ENCODE data around the gene FOXD4. TPM values are rescaled to one million over a fixed set of nuclear protein-coding genes. Genes with fewer than 3 reads are reported as not detected.
"Not testable (repeated sequence)": the region's sequence is repeated elsewhere in the genome, so short reads cannot be mapped to it uniquely, and the experiment has no call there.

The FOXD4 gene
- total RNA-seq, 1 donor from 2014 or later: 0.76 TPM

DNA sequence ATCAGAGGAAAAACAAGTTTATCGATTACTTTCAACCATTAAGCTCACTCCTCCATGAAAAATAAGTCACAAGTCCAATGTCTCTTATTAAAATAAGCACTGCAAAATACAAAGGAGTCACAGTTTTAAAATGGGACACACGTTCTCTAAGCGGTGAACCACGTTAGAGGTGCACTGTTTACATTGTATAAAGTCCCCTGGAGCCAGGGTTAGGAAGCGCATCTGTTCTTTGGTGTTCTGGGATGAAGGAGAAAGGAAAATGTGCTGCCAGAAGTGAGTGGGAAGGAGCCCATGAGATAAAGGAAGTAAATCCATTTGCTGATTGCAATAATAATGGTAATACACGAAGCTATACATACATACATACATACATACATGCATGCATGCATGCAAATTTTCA is 30.4 kb downstream of the FOXD4 start:
- H3K4me1 Mint-ChIP-seq (ENCODE audit: low read depth, unreplicated experiment); H3K36me3 Mint-ChIP-seq (ENCODE audit: unreplicated experiment); H3K9me3 Mint-ChIP-seq (ENCODE audit: unreplicated experiment); H3K27me3 Mint-ChIP-seq (ENCODE audit: unreplicated experiment); H3K4me3 Mint-ChIP-seq (ENCODE audit: unreplicated experiment); DNase-seq: not testable (repeated sequence)
- H3K27ac Mint-ChIP-seq (ENCODE audit: unreplicated experiment): peak overlapping the region; percentile 28

DNA sequence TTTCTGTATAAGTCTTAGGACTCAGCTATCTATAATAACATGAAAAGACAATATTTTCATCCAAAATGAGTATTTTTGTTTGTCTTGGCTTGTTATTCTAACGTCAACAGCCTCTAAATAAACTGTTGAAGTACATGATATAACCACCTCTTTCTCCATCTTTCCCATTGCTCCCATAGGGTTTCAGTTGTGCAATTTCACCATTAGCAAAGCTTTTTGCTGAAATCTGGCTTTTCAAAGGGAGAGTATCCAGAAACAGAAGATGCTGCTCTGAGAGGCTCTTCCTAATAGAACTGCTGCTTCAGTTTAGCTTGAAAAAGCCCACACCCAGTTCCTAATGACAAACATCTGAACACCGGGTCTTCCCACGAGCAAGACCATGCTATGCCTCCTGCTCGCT is 31.1 kb downstream of the FOXD4 start:
- H3K4me3 Mint-ChIP-seq (ENCODE audit: unreplicated experiment); H3K9me3 Mint-ChIP-seq (ENCODE audit: unreplicated experiment); DNase-seq; H3K36me3 Mint-ChIP-seq (ENCODE audit: unreplicated experiment); H3K27me3 Mint-ChIP-seq (ENCODE audit: unreplicated experiment); H3K27ac Mint-ChIP-seq (ENCODE audit: unreplicated experiment); H3K4me1 Mint-ChIP-seq (ENCODE audit: low read depth, unreplicated experiment): not testable (repeated sequence)

DNA sequence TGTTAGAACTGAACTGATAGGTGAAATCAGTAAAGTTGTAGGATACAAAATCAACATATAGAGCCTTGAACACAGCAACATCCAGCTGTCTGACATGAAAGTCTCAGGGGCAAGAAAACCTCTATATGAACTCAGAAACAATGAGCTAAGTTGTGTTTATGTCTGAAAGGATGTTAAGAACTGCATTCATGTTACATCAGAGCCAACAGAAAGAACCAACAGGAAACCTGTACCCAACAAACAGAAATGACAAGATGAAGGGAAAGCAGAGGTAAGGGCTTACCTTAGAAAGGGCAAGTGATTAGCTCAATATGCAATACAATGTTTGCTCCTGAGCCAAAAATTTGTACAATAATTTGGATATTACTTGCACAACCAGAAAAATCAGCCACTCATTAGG is 31.5 kb downstream of the FOXD4 start:
- H3K4me3 Mint-ChIP-seq (ENCODE audit: unreplicated experiment); H3K27me3 Mint-ChIP-seq (ENCODE audit: unreplicated experiment); H3K4me1 Mint-ChIP-seq (ENCODE audit: low read depth, unreplicated experiment); H3K9me3 Mint-ChIP-seq (ENCODE audit: unreplicated experiment); H3K36me3 Mint-ChIP-seq (ENCODE audit: unreplicated experiment); H3K27ac Mint-ChIP-seq (ENCODE audit: unreplicated experiment); DNase-seq: not testable (repeated sequence)

DNA sequence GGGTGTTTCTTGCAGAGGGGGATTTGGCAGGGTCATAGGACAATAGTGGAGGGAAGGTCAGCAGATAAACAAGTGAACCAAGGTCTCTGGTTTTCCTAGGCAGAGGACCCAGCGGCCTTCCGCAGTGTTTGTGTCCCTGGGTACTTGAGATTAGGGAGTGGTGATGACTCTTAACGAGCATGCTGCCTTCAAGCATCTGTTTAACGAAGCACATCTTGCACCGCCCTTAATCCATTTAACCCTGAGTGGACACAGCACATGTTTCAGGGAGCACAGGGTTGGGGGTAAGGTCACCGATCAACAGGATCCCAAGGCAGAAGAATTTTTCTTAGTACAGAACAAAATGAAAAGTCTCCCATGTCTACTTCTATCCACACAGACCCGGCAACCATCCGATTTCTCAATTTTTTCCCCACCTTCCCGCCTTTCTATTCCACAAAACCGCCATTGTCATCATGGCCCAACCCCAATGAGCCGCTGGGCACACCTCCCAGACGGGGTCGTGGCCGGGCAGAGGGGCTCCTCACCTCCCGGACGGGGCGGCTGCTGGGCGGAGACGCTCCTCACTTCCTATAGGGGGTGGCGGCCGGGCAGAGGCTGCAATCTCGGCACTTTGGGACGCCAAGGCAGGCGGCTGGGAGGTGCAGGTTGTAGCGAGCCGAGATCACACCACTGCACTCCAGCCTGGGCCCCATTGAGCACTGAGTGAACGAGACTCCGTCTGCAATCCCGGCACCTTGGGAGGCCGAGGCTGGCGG is 35.1 kb downstream of the FOXD4 start:
- not testable (repeated sequence) for H3K36me3 Mint-ChIP-seq (ENCODE audit: unreplicated experiment); H3K27me3 Mint-ChIP-seq (ENCODE audit: unreplicated experiment); H3K9me3 Mint-ChIP-seq (ENCODE audit: unreplicated experiment); H3K4me1 Mint-ChIP-seq (ENCODE audit: low read depth, unreplicated experiment); H3K27ac Mint-ChIP-seq (ENCODE audit: unreplicated experiment); H3K4me3 Mint-ChIP-seq (ENCODE audit: unreplicated experiment)
- DNase-seq: peak; percentile 22

DNA sequence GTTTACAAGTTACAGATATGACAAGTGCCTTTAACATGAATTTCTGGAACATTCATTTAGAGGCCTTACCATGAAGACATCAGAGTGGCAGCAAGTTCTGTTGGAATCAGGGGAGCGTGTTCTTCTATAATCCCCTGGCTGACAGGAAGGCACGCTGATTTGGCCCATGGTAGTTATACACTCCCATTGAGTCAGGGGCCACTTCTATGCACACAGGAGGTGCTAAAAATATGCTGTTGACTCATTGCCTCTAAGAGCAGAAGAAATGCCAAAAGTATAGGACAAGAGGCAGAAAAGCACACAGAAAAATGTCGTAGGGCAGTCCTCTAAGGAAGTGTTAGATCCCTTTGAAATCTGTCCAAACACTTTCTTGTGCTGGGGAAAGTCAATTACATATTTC is 39.9 kb downstream of the FOXD4 start:
- not testable (repeated sequence) for H3K4me3 Mint-ChIP-seq (ENCODE audit: unreplicated experiment); H3K9me3 Mint-ChIP-seq (ENCODE audit: unreplicated experiment); H3K27ac Mint-ChIP-seq (ENCODE audit: unreplicated experiment); H3K4me1 Mint-ChIP-seq (ENCODE audit: low read depth, unreplicated experiment); DNase-seq; H3K27me3 Mint-ChIP-seq (ENCODE audit: unreplicated experiment); H3K36me3 Mint-ChIP-seq (ENCODE audit: unreplicated experiment)

DNA sequence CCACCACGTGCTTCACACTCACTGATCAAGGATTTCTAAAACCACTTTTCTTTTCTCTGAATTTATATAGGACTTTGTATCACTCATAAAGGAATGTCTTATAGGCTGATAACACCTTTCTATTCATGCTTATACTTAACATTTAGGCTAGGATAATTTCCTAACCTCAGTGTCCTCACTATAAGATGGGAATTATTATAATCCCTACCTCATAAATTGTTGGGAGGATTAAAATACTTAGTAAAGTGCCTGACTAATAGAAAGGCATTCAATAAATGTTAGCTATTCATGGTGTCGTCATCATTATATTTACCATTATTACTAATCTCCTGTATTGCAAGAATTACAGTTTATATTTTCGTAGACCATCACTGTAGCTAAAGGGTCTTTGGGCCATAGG is 41.8 kb downstream of the FOXD4 start:
- H3K4me3 Mint-ChIP-seq (ENCODE audit: unreplicated experiment); H3K36me3 Mint-ChIP-seq (ENCODE audit: unreplicated experiment); H3K4me1 Mint-ChIP-seq (ENCODE audit: low read depth, unreplicated experiment); H3K9me3 Mint-ChIP-seq (ENCODE audit: unreplicated experiment); DNase-seq; H3K27ac Mint-ChIP-seq (ENCODE audit: unreplicated experiment); H3K27me3 Mint-ChIP-seq (ENCODE audit: unreplicated experiment): not testable (repeated sequence)

DNA sequence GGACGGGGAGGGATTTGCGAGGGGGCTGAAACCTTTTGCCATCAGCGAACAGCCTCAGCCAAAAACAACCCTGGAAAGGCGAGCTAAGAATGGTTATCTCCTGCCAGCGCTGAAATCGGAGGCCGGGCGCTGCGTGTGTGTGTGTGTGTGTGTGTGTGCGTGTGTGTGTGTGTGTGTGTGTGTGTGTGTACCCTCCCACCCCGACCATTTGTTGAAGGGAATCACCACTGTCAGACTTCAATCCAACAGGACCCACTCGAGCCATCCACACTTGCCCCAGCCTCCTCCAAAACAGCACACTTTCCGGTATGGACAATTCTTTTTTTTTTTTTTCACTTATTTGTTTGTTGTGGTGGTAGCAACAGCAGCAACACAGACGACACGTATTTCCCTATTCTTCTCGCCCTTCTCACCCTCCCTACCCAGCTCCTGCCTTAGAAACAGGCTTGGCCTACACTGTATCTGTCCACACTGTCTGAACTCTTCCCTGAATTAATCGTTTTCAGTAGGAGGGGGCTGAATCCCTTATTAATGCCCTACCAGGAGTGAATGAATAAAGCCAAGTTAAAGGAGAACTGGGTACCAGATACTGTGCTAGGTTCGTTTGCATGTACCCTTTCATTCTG is 44.2 kb downstream of the FOXD4 start:
- H3K4me1 Mint-ChIP-seq (ENCODE audit: low read depth, unreplicated experiment): not testable (repeated sequence)

DNA sequence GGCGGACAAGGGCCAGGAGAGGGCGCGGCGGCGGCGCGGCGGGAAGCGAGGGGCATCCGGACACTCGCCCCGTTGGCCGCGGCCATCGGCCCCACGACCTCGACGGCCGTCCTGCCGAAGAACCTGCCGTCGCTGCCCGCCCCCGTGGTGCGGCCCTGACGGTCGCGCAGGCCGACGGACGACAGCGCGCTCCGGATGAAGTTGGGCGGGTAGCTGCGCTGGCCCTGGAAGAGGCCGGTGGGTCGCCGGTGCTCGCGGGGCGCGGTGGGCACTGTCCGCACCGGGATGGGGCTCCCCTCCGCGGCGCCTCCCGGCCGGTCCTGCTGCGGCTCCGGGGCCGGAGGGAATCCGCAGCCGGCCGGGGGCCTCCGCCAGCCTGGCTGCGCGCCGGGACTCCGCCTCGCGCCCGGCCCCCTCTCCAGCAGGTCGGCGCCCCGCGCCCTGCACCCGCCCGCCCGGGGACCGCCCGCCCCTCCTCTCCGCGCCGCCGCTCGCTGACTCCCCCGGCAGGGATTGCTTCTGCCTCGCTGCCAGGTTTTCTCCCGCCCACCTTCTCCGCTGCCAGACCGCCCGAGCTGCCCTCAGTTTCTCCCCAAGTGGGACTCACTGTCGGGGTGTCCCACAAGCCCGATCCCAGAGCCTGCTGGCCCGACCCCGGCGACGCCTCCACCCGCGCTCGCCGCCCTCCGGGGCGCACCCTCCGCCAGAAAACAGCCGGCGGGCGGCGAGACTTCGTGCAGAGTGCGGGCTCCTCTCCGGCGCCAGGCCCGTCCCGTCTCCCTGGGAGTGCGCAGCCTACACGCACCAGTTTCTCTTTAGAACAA is 44.9 kb downstream of the FOXD4 start:
- H3K27me3 Mint-ChIP-seq (ENCODE audit: unreplicated experiment); H3K4me3 Mint-ChIP-seq (ENCODE audit: unreplicated experiment); H3K9me3 Mint-ChIP-seq (ENCODE audit: unreplicated experiment); H3K36me3 Mint-ChIP-seq (ENCODE audit: unreplicated experiment); H3K4me1 Mint-ChIP-seq (ENCODE audit: low read depth, unreplicated experiment); H3K27ac Mint-ChIP-seq (ENCODE audit: unreplicated experiment): not testable (repeated sequence)
- DNase-seq: peak; percentile 49

More for the DNA sequence above, 44.2 kb downstream of the FOXD4 start:
- not testable (repeated sequence) for H3K36me3 Mint-ChIP-seq (ENCODE audit: unreplicated experiment); H3K27ac Mint-ChIP-seq (ENCODE audit: unreplicated experiment); H3K9me3 Mint-ChIP-seq (ENCODE audit: unreplicated experiment); DNase-seq; H3K27me3 Mint-ChIP-seq (ENCODE audit: unreplicated experiment)
- peak overlapping the region; percentile 65 for H3K4me3 Mint-ChIP-seq (ENCODE audit: unreplicated experiment)

Other genes with a start within 250 kb of the FOXD4 start
- 22.2 TPM for gene WASHC1, start 89.0 kb downstream of the FOXD4 start, total RNA-seq (ENCODE audit: unreplicated experiment)
- 33.5 TPM for gene ZNG1A, start 60.6 kb upstream of the FOXD4 start, total RNA-seq (ENCODE audit: unreplicated experiment)
- 0.22 TPM for gene DOCK8, start 96.4 kb upstream of the FOXD4 start, total RNA-seq (ENCODE audit: unreplicated experiment)